Measurements from ENCODE around the gene CRYL1. TPM values are rescaled to one million over a fixed set of nuclear protein-coding genes. Genes with fewer than 3 reads are reported as not detected.
"Not testable (repeated sequence)": the region's sequence is repeated elsewhere in the genome, so short reads cannot be mapped to it uniquely, and the experiment has no call there.

The CRYL1 gene
- total RNA-seq, 2 donors from 2014 or later = 64.6 to 144 TPM

- intact Hi-C loops (cut with DNase I) = no loop called here
- no peaks in the 10 kb centered on the region for H3K4me1 ChIP-seq
- H3K9me3 ChIP-seq = no peaks in the 10 kb centered on the region
- H3K27ac ChIP-seq = no peak overlapping the region
- H3K36me3 ChIP-seq = no peaks in the 10 kb centered on the region
- H3K4me3 ChIP-seq = no peak overlapping the region
- DNase-seq = no peak
- TF ChIP-seq CTCF (IDR thresholded peaks at IDR 0.05) = no peak
- no peak overlapping the region for H3K9ac ChIP-seq (ENCODE audit: low read depth in 2 of 2, low read length in 2 of 2)
- H3K27me3 ChIP-seq = no peaks in the 10 kb centered on the region
Measured at GRCh38 chr13:20438801-20439200, 86.9 kb downstream of the CRYL1 start.

GRCh38 chr13:20436505-20436904 lies 89.2 kb downstream of the CRYL1 start:
- Histone ChIP-seq H3K4me3 (no peak overlapping the region), H3K36me3 (no peaks in the 10 kb centered on the region), H3K9me3 (no peaks in the 10 kb centered on the region), H3K4me1 (no peaks in the 10 kb centered on the region), H3K27me3 (no peaks in the 10 kb centered on the region), H3K9ac (ENCODE audit: low read depth in 2 of 2, low read length in 2 of 2) (no peak overlapping the region), H3K27ac (no peak overlapping the region)
- no peak for TF ChIP-seq CTCF (IDR thresholded peaks at IDR 0.05)
- intact Hi-C loops (cut with DNase I) = no loop called here
- no peak for DNase-seq

GRCh38 chr13:20435616-20436368 lies 89.9 kb downstream of the CRYL1 start:
- TF ChIP-seq CTCF (IDR thresholded peaks at IDR 0.05) = no peak
- DNase-seq = no peak

GRCh38 chr13:20434210-20434609 lies 91.4 kb downstream of the CRYL1 start:
- intact Hi-C loops (cut with DNase I); H3K36me3 ChIP-seq; H3K9me3 ChIP-seq; DNase-seq; H3K4me1 ChIP-seq; H3K9ac ChIP-seq (ENCODE audit: low read depth in 2 of 2, low read length in 2 of 2); H3K4me3 ChIP-seq; H3K27me3 ChIP-seq; H3K27ac ChIP-seq: not testable (repeated sequence)

More at GRCh38 chr13:20435616-20436368, 89.9 kb downstream of the CRYL1 start:
- no peak overlapping the region for H3K9ac ChIP-seq (ENCODE audit: low read depth in 2 of 2, low read length in 2 of 2)
- no peaks in the 10 kb centered on the region for H3K9me3 ChIP-seq
- no peak overlapping the region for H3K27ac ChIP-seq
- no peaks in the 10 kb centered on the region for H3K4me1 ChIP-seq
- H3K27me3 ChIP-seq = no peaks in the 10 kb centered on the region
- H3K4me3 ChIP-seq = no peak overlapping the region
- intact Hi-C loops (cut with DNase I) = no loop called here
- no peaks in the 10 kb centered on the region for H3K36me3 ChIP-seq

GRCh38 chr13:20431687-20432384 lies 93.8 kb downstream of the CRYL1 start:
- Histone ChIP-seq H3K27me3 (no peaks in the 10 kb centered on the region), H3K27ac (no peak overlapping the region), H3K9ac (ENCODE audit: low read depth in 2 of 2, low read length in 2 of 2) (no peak overlapping the region), H3K4me3 (no peak overlapping the region), H3K4me1 (no peaks in the 10 kb centered on the region), H3K9me3 (no peaks in the 10 kb centered on the region), H3K36me3 (no peaks in the 10 kb centered on the region)
- intact Hi-C loops (cut with DNase I) = no loop called here
- TF ChIP-seq CTCF (IDR thresholded peaks at IDR 0.05) = no peak
- no peak for DNase-seq

GRCh38 chr13:20431080-20431479 lies 94.6 kb downstream of the CRYL1 start:
- H3K9ac ChIP-seq (ENCODE audit: low read depth in 2 of 2, low read length in 2 of 2) = no peak overlapping the region
- intact Hi-C loops (cut with DNase I) = no loop called here
- no peak for TF ChIP-seq CTCF (IDR thresholded peaks at IDR 0.05)
- no peaks in the 10 kb centered on the region for H3K36me3 ChIP-seq
- H3K27me3 ChIP-seq = no peaks in the 10 kb centered on the region
- H3K4me1 ChIP-seq = no peaks in the 10 kb centered on the region
- H3K4me3 ChIP-seq = no peak overlapping the region
- H3K9me3 ChIP-seq = no peaks in the 10 kb centered on the region
- no peak for DNase-seq
- no peak overlapping the region for H3K27ac ChIP-seq

All from colonic mucosa (tissue), 4 donors.